GM19239 (cell line): Measurements from ENCODE around the gene C19orf73.

Experiments used
- DNase-seq: peaks from one replicate; pipeline ENCODE4 v3.0.0; 2011; ENCODE audit warnings: low spot score; ENCODE audit not compliant: insufficient read length
- FAIRE-seq: peaks from 2 replicates; lab custom pipeline; 2011; peaks lifted over from hg19 to GRCh38; lab: Jason Lieb, UNC

Gene C19orf73

GRCh38 chr19:49073514-49074378 lies 45.2 kb downstream of the C19orf73 start:
- DNase-seq: no peak
- no peak for FAIRE-seq

DNA sequence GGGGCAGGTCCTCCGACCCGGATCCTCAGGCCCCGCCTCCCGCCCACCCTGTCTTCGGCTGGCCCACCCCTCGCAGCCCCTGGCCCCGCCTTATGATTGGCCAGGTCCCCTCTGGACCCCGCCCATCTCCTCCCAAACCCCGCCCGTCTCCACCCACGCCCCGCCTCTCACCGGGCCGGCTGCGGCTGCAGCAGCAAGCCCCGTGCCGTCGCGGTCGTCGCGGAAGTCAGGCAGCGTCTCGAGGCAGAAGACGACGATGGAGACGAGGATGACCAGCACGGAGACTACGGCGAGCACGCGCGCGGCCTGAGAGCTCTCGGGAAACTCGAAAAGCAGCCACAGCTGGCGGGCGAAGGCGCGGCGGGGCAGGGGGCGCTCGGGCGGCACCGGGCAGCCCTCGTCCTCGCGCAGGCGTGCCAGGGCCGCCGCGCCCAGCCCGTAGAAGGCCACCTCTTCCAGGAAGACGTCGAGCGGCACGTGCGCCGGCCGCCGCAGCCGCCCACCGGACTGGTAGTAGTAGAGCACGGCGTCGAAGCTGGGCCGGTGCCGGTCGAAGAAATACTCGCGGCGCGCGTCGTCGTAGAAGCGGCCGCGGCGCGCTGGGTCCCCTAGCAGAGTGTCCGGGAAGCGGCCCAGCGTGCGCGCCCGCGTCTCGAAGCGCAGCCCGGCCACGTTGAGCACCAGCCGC lies 46.9 kb downstream of the C19orf73 start:
- FAIRE-seq: no peak
- no peak for DNase-seq

DNA sequence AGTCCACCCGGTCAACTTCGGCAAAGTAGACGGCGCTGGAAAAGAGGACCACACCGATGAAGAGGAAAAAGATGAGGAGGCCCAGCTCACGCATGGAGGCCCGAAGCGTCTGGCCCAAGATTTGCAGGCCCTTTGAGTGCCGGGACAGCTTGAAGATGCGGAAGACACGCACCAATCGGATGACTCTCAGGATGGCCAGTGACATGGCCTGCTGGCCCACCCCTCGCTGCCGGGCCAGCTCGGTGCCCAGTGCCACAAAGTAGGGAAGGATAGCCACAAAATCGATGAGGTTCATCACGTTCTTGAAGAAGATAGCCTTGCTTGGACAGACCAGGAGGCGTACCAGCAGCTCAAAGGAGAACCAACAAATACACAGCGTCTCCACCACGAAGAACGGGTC lies 48.5 kb downstream of the C19orf73 start:
- FAIRE-seq (no peak), DNase-seq (no peak)

DNA sequence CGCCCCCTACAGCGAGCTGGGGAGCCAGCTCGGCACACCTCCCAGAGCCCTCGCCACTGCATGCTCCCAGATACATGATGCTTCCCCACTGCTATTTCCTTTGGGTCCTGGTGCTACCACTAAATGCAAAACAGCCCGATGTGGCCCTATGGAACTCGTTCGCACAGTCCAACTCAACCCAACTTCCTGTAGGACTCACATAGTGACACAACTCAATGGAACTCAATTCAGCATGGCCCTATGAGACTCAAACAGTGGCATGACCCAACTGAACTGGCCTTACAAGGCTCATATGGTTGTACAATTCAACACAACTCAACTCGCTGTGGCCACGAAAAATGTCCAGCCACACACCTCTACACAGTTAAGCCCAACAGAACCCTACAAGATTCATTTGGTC lies 49.9 kb downstream of the C19orf73 start:
- no peak for DNase-seq
- FAIRE-seq: no peak
